ENCODE results near the gene UBE2F. TPM values are rescaled to one million over a fixed set of nuclear protein-coding genes. Genes with fewer than 3 reads are reported as not detected.

Gene UBE2F
- total and polyA plus RNA-seq, 2 of the 13 experiments (the other 11 are each of a cell fraction or from before 2014, with no cell fraction given): 35.4 to 73.1 TPM

- peak; percentile 95; the same call in 1 of the 2 replicates for TF ChIP-seq THAP8 (CRISPR knock-in tag; IDR thresholded peaks at IDR 0.05; ENCODE audit: borderline replicate concordance)
- TF ChIP-seq ZNF546 (CRISPR knock-in tag; conservative IDR thresholded peaks at IDR 0.05): no peak
- TF ChIP-seq ZFY (CRISPR knock-in tag; IDR thresholded peaks at IDR 0.05): peak; percentile 87
- TF ChIP-seq EP300 (IDR thresholded peaks at IDR 0.05; ENCODE audit: low read depth in 2 of 2, low read length in 2 of 2): peak; percentile 72 to 89
- peak; percentile 32; the same call in 1 of the 2 replicates for TF ChIP-seq EP300 (CRISPR knock-in tag; IDR thresholded peaks at IDR 0.05; ENCODE audit: borderline replicate concordance)
- TF ChIP-seq SOX6 (IDR thresholded peaks at IDR 0.05): no peak
- TF ChIP-seq SOX6 (CRISPR knock-in tag; IDR thresholded peaks at IDR 0.05): peak; percentile 71
- TF ChIP-seq ZNF780A (CRISPR knock-in tag; IDR thresholded peaks at IDR 0.05): no peak
- peak; percentile 88 for TF ChIP-seq ZNF574 (CRISPR knock-in tag; IDR thresholded peaks at IDR 0.05)
- peak; percentile 95 for TF ChIP-seq KDM2A (CRISPR knock-in tag; IDR thresholded peaks at IDR 0.05; ENCODE audit: borderline replicate concordance, low read depth)
- TF ChIP-seq ZNF33A (CRISPR knock-in tag; IDR thresholded peaks at IDR 0.05; ENCODE audit: borderline replicate concordance): no peak
- TF ChIP-seq ZUFSP (CRISPR knock-in tag; IDR thresholded peaks at IDR 0.05; ENCODE audit: borderline replicate concordance): no peak
- TF ChIP-seq PAX8 (CRISPR knock-in tag; IDR thresholded peaks at IDR 0.05; ENCODE audit: borderline replicate concordance): no peak
- no peak for TF ChIP-seq ZFP36L2 (CRISPR knock-in tag; IDR thresholded peaks at IDR 0.05)
- no peak for TF ChIP-seq PBX2 (CRISPR knock-in tag; IDR thresholded peaks at IDR 0.05)
- TF ChIP-seq SMYD3 (CRISPR knock-in tag; IDR thresholded peaks at IDR 0.05): no peak
- no peak for TF ChIP-seq ZNF629 (CRISPR knock-in tag; conservative IDR thresholded peaks at IDR 0.05)
- no peak for TF ChIP-seq ZSCAN9 (CRISPR knock-in tag; IDR thresholded peaks at IDR 0.05; ENCODE audit: borderline replicate concordance)
- peak; percentile 55; the same call in 1 of the 2 replicates for TF ChIP-seq THAP9 (CRISPR knock-in tag; IDR thresholded peaks at IDR 0.05; ENCODE audit: borderline replicate concordance)
- TF ChIP-seq SIX4 (CRISPR knock-in tag; IDR thresholded peaks at IDR 0.05): 0 out of 2 replicates have a peak, but pooled peaks have one; percentile 28
These were observed at the start of gene UBE2F (continued) for GRCh38 chr2:237966565-237967462.
